Activated naive CD8-positive, alpha-beta T cell treated with anti-CD3 and anti-CD28 coated beads, Interleukin-2, amount 10 ng/mL, durations not matched to agents 7 days and 5 days (primary cell): Measurements from ENCODE around the gene SCNN1A. TPM values are rescaled to one million over a fixed set of nuclear protein-coding genes. Genes with fewer than 3 reads are reported as not detected.

Experiments used
- ATAC-seq: fragments of 150-1000 bp; cut with Tn5 transposase; one replicate; pipeline ENCODE4 v1.10.0; 2021; ENCODE audit warnings: low read depth, moderate library complexity
- POLR2A ChIA-PET: fragments of 350-600 bp; sonication (Branson Sonifier 250); formaldehyde crosslinking; loops from one replicate; lab custom pipeline; 2021; ENCODE audit warnings: antibody characterized with exemption; lab: Charles Lee
- DNase-seq: peaks from one replicate; pipeline ENCODE4 v3.0.0; 2021
- H3K27ac Mint-ChIP-seq: one replicate; pipeline ENCODE4 v1.8.0; 2022; ENCODE audit warnings: mild to moderate bottlenecking, mixed read lengths
- H3K27me3 Mint-ChIP-seq: one replicate; pipeline ENCODE4 v1.8.0; 2022; ENCODE audit warnings: mild to moderate bottlenecking, moderate library complexity, mixed read lengths
- H3K36me3 Mint-ChIP-seq: one replicate; pipeline ENCODE4 v1.8.0; 2021; ENCODE audit warnings: mild to moderate bottlenecking, mixed read lengths
- H3K4me1 Mint-ChIP-seq: one replicate; pipeline ENCODE4 v1.8.0; 2021; ENCODE audit warnings: mixed read lengths
- H3K4me3 Mint-ChIP-seq: one replicate; pipeline ENCODE4 v1.8.0; 2022; ENCODE audit warnings: mild to moderate bottlenecking, moderate library complexity, mixed read lengths
- H3K9me3 Mint-ChIP-seq: one replicate; pipeline ENCODE4 v1.8.0; 2021; ENCODE audit warnings: mixed read lengths
- total RNA-seq, 2 experiments: library from RNA; stranded (reverse); gene quantifications; one replicate each; pipeline ENCODE4 v1.2.3, GENCODE V29; 2021

Gene SCNN1A
- total RNA-seq, 2 experiments from 2014 or later = 0.43 to 1.1 TPM

DNA sequence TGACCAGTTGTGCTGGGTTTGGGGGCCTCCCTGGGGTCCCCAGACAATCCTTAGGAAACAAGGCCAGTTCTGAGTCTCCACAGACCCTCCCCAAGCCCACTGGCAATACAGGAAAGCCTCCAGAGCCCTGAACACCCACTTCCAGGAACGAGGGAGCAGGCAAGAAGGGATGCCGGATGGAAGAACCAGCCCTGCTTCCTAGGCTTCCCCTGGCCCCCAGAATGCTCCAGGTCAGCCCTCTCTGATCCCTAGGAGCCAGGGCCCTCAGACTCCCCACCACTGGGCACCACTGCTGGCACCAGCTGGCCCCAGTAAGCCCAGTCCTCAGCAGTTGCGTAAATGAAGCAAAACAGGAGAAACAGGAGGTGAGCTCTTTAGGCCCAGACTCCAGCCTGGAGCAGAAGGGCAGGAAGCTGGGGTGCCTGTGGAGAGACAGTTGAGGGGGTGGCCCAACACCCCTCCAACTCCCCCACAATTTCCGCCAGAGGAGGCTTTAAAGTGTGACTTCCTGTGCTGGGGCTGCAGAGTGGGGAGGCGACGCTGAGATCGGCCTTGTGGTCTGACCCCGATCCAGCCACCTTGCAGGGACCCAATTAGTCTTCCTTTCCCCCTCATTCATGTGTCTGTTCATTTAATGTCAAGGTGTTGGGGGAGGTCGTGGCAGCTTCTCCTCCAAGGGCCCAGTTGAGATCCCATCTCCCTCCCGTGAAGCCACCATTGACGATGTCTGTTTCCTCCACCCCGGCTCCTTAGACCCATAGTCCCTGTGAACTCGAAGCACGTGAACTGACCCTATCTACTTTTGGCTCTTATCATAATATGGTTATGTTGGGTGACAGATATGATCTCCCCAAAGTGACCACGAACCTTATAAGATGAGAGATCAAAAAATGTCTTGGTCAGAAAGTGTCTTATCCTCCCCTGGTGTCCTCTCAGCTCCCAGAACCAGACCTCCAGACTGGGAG lies 38.2 kb downstream of the SCNN1A start:
- POLR2A ChIA-PET = interaction anchor here (0.6 to 10.8 kb wide), 17 partner anchors 9 to 387 kb away, joined by 3 to 122 read pairs (median 9); partner anchors contain the start of genes COPS7A, GAPDH, TAPBPL and VAMP1
- Mint-ChIP-seq H3K4me1 (peaks cover 45% of the 10 kb centered on the region), H3K27me3 (no peaks in the 10 kb centered on the region), H3K4me3 (no peak overlapping the region), H3K27ac (no peak overlapping the region), H3K9me3 (no peaks in the 10 kb centered on the region), H3K36me3 (peaks cover 15% of the 10 kb centered on the region)
- peak; percentile 74 for DNase-seq
- peak; percentile 44 for ATAC-seq

DNA sequence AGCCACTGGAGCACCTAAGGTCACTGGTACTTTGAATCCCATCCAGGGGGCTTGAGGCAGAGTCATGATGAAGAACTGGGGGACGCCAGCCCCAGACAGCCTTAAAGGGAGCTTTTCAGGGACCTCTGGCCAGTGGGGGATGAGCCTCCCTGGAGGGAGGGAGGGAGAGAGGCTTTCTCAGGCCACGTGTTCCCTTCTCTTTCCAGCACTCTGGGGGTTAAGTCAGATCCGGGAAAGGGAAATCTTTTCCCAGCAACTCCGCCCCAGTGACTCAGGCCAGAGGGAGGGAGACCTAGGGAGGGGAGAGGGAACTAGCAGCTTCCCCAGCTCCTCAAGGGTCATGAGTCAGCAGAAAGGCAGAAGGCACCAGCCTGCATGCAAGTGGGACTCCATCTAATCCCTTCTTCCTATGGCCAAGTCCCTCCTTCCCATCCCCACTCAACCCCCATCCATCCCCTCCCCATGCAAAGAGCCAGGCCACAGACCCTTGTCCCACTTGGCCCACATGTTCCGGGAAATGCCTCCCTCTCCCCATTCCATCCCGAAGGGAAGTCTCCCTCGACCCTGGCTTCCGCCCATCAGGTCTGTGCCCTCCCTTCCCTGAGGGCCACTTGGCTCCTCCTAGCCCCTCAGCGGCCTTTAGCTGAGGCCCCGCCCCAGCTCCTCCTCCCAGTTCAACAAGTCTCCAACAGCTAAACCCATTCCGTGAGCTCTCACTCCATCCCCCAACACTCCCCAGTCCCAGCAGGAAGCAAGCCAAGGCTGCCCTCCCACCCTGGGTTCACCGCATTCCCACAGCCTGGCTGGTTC lies 39.1 kb downstream of the SCNN1A start:
- Mint-ChIP-seq H3K9me3 (no peaks in the 10 kb centered on the region), H3K27ac (no peak overlapping the region), H3K36me3 (peaks cover 18% of the 10 kb centered on the region), H3K27me3 (no peaks in the 10 kb centered on the region), H3K4me3 (no peak overlapping the region), H3K4me1 (peaks cover 46% of the 10 kb centered on the region)
- peak; percentile 49 for ATAC-seq
- peak; percentile 77 for DNase-seq
- POLR2A ChIA-PET = interaction anchor here (0.9 to 10.8 kb wide), 19 partner anchors 9 to 388 kb away, joined by 3 to 122 read pairs (median 9); partner anchors contain the start of genes COPS7A, GAPDH, TAPBPL and VAMP1

DNA sequence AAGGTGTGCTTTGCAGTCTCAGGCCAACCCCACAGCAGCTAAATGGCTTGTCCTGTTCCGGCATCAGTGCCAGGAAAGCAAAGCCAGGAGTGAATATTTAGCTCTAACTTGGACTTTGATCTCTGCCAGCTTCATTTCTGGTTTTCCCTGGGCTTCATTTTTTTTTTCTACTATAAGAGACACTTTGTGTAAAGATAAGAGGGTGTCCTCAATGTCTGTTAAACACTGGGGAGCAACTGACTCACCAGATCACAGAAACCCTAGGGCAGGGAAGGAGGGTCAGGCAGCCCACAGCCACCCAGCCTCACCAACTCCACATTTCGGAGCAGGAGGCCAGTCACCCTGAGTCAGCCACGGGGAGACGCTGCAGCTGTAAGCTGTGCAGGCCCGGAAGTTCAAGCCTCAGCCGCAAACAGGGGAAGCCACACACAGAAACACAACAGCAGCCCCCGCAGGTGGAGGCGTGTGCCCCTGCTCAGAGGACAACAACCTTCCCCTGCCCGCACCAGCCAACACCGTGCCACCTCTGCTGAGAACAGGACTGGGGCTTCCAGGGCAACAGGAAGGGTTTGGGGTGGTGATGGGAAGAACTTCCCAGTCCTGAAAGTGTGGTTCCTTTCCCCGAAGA lies 39.8 kb downstream of the SCNN1A start:
- POLR2A ChIA-PET = interaction anchor here (0.6 to 10.8 kb wide), 19 partner anchors 9 to 202 kb away, joined by 3 to 122 read pairs (median 9); partner anchors contain the start of genes GAPDH, TAPBPL and VAMP1
- ATAC-seq (peak; percentile 57), DNase-seq (peak; percentile 84)
- Mint-ChIP-seq H3K9me3 (no peaks in the 10 kb centered on the region), H3K4me3 (no peak overlapping the region), H3K36me3 (peaks cover 21% of the 10 kb centered on the region), H3K27ac (no peak overlapping the region), H3K4me1 (peaks cover 46% of the 10 kb centered on the region), H3K27me3 (no peaks in the 10 kb centered on the region)

DNA sequence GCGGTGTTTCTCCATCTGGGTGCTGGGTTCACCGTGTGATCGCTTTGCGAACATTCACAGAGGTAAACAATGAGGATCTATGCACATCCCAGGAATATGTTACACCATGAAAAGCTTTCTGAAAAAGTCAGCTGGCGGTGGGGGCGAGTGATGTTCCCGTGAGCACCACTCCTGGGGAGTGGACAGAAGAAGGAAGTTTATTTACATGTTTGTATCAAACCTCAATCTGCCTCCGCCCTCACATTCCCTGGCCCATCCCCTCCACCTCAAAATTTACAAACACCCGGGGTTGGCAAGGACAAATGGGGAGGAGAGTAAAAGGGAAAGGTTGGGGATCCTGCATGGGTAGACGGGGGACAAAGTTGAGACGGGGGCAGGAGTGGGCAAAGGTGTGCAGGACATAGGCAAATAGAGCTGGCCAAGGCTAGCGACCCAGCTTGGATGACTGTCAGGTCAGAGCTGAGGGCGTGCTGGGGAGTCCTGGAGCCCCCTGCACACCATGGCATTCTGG lies 40.4 kb downstream of the SCNN1A start:
- H3K4me1 Mint-ChIP-seq = peaks cover 48% of the 10 kb centered on the region
- no peak for ATAC-seq

DNA sequence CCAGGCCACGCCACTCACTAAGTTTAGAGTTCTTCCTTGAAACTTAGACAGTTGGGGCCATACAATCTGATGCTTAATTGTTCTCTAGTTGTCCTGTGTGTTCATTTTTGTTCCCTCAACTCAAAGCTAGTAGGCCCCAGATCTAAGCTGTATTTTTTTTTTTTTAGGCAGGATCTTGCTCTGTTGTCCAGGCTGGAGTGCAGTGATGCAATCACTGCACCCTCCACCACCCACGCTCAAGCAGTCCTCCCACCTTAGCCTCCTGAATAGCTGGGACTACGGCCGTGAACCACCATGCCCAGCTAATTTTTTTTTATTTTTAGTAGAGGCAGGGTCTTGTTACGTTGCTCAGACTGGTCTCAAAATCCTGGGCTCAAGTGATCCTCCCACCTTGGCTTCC lies 41.0 kb downstream of the SCNN1A start:
- Mint-ChIP-seq H3K36me3 (peaks cover 26% of the 10 kb centered on the region), H3K9me3 (no peaks in the 10 kb centered on the region), H3K27me3 (no peaks in the 10 kb centered on the region), H3K4me3 (peak overlapping the region; percentile 68), H3K27ac (peak overlapping the region; percentile 91), H3K4me1 (peaks cover 48% of the 10 kb centered on the region)
- ATAC-seq (no peak), DNase-seq (no peak)
- POLR2A ChIA-PET = interaction anchor here (0.6 to 10.8 kb wide), 12 partner anchors 9 to 198 kb away, joined by 3 to 122 read pairs (median 4); partner anchors contain the start of genes MRPL51, TAPBPL and VAMP1

More for the DNA sequence above, 40.4 kb downstream of the SCNN1A start:
- Mint-ChIP-seq H3K27ac (no peak overlapping the region), H3K4me3 (no peak overlapping the region), H3K27me3 (no peaks in the 10 kb centered on the region), H3K36me3 (peaks cover 26% of the 10 kb centered on the region), H3K9me3 (no peaks in the 10 kb centered on the region)
- POLR2A ChIA-PET = interaction anchor here (0.6 to 10.8 kb wide), 23 partner anchors 8 to 203 kb away, joined by 3 to 122 read pairs (median 5); partner anchors contain the start of genes GAPDH, MRPL51, TAPBPL and VAMP1
- no peak for DNase-seq

DNA sequence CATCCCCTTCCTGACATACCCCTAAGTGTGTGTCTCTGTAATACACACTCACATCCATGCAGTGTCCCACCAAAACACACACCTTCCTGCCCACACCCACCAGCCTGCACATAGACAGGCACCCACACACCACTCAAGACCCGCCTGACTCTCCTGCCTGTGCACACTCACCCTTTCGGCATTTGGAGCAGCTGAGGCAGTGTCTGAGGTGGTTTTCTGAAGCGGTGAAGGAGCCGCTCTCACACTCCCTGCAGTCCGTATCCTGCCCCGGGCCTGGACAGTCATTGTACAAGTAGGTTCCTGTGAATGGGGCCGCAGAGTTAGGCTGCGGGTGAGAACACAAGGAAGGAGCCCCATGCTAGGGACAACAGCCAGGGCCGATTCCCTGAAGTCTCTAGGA lies 41.8 kb downstream of the SCNN1A start:
- peak overlapping the region; percentile 91 for H3K27ac Mint-ChIP-seq
- H3K27me3 Mint-ChIP-seq = no peaks in the 10 kb centered on the region
- POLR2A ChIA-PET = interaction anchor here (1.3 to 10.8 kb wide), 5 partner anchors 10 to 137 kb away, joined by 3 to 122 read pairs (median 17); partner anchors contain the start of genes TAPBPL and VAMP1
- H3K4me1 Mint-ChIP-seq = peaks cover 48% of the 10 kb centered on the region
- no peaks in the 10 kb centered on the region for H3K9me3 Mint-ChIP-seq
- peaks cover 29% of the 10 kb centered on the region for H3K36me3 Mint-ChIP-seq
- DNase-seq = peak; percentile 57
- peak; percentile 24 for ATAC-seq
- H3K4me3 Mint-ChIP-seq = peak overlapping the region; percentile 68

DNA sequence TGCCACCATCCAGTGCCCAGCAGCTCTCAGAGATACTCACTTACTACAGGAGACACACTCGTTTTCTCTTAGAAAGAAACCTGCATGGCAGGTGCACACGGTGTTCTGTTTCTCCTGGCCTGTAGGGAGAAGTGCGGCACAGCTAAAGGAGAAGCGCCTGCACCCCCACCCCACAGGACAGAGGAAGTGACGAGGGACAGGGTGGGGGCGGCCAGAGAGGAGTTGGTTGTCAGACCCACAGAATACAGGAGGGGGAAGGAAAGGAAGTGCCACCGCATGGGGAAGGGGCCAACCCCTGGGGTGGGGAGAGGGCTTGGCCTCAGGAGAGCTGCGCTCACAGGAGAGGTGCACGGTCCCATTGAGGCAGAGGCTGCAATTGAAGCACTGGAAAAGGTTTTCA lies 42.3 kb downstream of the SCNN1A start:
- ATAC-seq (peak; percentile 7), DNase-seq (peak; percentile 59)
- POLR2A ChIA-PET = interaction anchor here (1.0 to 10.8 kb wide), 7 partner anchors 10 to 133 kb away, joined by 3 to 122 read pairs (median 6); partner anchors contain the start of gene TAPBPL
- Mint-ChIP-seq H3K27ac (peak overlapping the region; percentile 91), H3K27me3 (no peaks in the 10 kb centered on the region), H3K36me3 (peaks cover 31% of the 10 kb centered on the region), H3K4me1 (peaks cover 48% of the 10 kb centered on the region), H3K9me3 (no peaks in the 10 kb centered on the region), H3K4me3 (peak overlapping the region; percentile 68)

DNA sequence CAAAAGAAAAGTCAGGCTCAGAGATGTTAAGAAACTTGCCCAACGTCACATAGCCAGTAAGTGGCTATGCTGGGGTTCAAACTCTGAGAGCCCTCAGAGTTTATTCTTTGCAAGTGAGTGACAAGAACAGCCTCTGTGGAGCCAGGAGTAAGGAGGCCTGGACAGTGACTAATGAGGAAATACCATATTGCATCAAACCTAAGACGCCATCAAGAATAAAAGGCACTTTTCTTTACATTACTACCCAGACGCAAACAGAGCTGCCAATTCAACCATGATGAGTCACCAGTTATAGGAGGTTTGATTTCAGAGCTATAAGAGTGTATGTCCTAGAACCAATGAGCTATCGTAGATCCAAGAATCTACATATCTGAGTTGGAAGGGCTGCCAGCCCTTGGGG lies 42.9 kb downstream of the SCNN1A start:
- Mint-ChIP-seq H3K27ac (peak overlapping the region; percentile 91), H3K9me3 (no peaks in the 10 kb centered on the region), H3K27me3 (no peaks in the 10 kb centered on the region), H3K36me3 (peaks cover 31% of the 10 kb centered on the region), H3K4me3 (peak overlapping the region; percentile 68), H3K4me1 (peaks cover 48% of the 10 kb centered on the region)
- POLR2A ChIA-PET = interaction anchor here (0.7 to 10.8 kb wide), 6 partner anchors 9 to 133 kb away, joined by 3 to 122 read pairs (median 4); no protein-coding TSS in a partner anchor
- ATAC-seq = no peak
- DNase-seq = no peak

DNA sequence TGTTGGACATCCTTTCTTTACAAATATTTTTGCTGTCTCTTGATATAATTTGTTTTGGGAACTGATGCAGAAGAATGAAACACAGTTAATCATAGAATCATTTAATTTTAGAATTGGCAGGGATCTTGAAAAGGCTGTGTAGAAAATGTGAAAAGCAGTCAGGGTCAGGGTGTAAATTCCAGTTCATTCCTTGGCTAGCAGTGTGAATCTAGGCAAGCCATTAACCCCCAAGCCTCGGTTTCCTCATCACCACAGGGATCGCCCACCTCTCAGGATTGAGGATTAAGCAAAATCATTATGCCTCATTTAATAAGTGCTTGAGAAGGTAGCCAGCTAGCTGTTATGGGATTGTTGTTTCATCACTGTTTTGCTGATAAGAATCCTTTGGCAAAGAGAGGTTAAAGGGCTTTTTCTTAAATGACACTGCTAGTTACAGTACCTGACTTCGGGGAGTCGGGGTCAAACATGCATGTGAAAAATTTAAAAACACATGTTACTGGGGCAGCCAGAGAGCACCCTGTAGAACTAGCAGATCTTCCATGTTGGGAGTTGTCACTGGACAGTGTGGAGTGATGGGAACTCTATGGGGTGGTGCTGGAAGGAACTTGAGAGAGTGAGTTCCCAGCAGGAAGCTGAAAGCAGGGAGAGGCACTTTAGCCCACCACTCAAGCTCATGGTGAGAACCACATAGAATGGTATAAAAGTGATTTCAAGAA lies 44.2 kb downstream of the SCNN1A start:
- Mint-ChIP-seq H3K27me3 (no peaks in the 10 kb centered on the region), H3K36me3 (peaks cover 31% of the 10 kb centered on the region), H3K9me3 (no peaks in the 10 kb centered on the region), H3K27ac (peak overlapping the region; percentile 60), H3K4me1 (peaks cover 47% of the 10 kb centered on the region), H3K4me3 (no peak overlapping the region)
- DNase-seq (no peak), ATAC-seq (no peak)
- POLR2A ChIA-PET = interaction anchor here (0.9 kb wide), 1 partner anchor 140 kb away, joined by 4 read pairs; the partner anchor contains the start of gene VAMP1

DNA sequence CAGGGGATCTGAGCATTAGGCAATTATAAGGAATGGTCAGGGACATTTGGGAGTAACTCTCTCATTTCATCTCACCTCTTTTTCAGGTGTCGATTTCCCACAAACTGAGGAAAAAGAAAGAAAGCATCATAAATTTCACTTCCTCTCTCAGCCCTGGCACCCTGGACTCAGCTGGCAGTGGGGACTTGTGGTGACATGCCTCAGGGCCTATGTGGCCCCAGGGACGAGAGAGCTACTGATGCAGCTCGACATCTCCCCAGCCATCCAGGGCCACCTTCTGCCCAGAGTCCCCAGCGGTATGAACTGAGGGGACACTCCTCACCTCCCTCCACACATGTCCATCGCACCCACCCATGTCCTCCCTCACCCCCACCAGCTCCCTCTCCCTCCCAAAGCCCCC lies 45.2 kb downstream of the SCNN1A start:
- POLR2A ChIA-PET = interaction anchor here (1.3 kb wide), 1 partner anchor 115 kb away, joined by 3 read pairs; the partner anchor contains the start of gene CD27
- H3K27ac Mint-ChIP-seq = no peak overlapping the region
- no peak overlapping the region for H3K4me3 Mint-ChIP-seq
- no peak for DNase-seq
- no peak for ATAC-seq
- no peaks in the 10 kb centered on the region for H3K27me3 Mint-ChIP-seq
- H3K36me3 Mint-ChIP-seq = peaks cover 29% of the 10 kb centered on the region
- H3K4me1 Mint-ChIP-seq = peaks cover 46% of the 10 kb centered on the region
- no peaks in the 10 kb centered on the region for H3K9me3 Mint-ChIP-seq

DNA sequence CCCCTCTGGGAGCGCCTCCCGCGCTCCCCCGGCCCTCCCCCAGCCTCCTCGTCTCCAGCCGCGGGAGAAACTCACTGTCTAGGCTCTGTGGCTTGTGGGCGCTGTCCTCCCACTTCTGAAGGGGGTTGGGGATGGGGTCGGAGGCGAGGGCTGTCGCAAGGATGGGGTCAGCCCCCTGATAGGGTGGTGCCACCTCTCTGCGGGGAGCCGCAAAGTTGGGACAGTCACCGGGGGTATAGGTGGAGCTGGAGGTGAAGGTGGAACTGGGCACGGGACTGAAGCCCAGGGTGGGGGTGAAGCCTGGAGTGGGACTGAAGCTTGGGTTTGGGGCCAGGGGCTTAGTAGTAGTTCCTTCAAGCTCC lies 45.7 kb downstream of the SCNN1A start:
- Mint-ChIP-seq H3K36me3 (peaks cover 30% of the 10 kb centered on the region), H3K4me1 (peaks cover 46% of the 10 kb centered on the region), H3K27me3 (no peaks in the 10 kb centered on the region), H3K4me3 (no peak overlapping the region), H3K9me3 (no peaks in the 10 kb centered on the region), H3K27ac (no peak overlapping the region)
- no peak for DNase-seq
- POLR2A ChIA-PET = interaction anchor here (1.0 to 1.3 kb wide), 2 partner anchors 90 to 115 kb away, joined by 3 read pairs; partner anchors contain the start of gene CD27
- ATAC-seq = no peak
